Subcutaneous adipose tissue (tissue), 4 donors: ENCODE results near the gene HIPK1. TPM values are rescaled to one million over a fixed set of nuclear protein-coding genes. Genes with fewer than 3 reads are reported as not detected.

Source experiments
- CTCF ChIP-seq: fragments of 450-650 bp; IDR thresholded peaks from one replicate; pipeline ENCODE4 v1.5.1; 2016; ENCODE audit warnings: low read depth, mild to moderate bottlenecking, control low read depth, antibody characterized with exemption, moderate library complexity
- total RNA-seq, 4 donors: library from RNA; depleted of rRNA; stranded (reverse); fragments of >200 nt; gene quantifications; one replicate each; pipeline ENCODE4 v1.1.0, GENCODE V29; 2016

The HIPK1 gene
- total RNA-seq, 4 donors from 2014 or later = 51.0 to 74.5 (median 53.3) TPM

- no peak for TF ChIP-seq CTCF
Measured at GRCh38 chr1:113978863-113979702, 50.0 kb downstream of the HIPK1 start, which contains the start of gene OLFML3. OLFML3 (plus strand) TSS chr1:113979474; CDS start chr1:113979517, 43 bp downstream.

- no peak for TF ChIP-seq CTCF
Measured at GRCh38 chr1:113980110-113980509, 51.0 kb downstream of the HIPK1 start.

GRCh38 chr1:113981962-113982931 is 53.1 kb downstream of the HIPK1 start:
- no peak for TF ChIP-seq CTCF

GRCh38 chr1:113982949-113983348 is 53.8 kb downstream of the HIPK1 start:
- no peak for TF ChIP-seq CTCF

GRCh38 chr1:113983391-113983790 is 54.3 kb downstream of the HIPK1 start:
- TF ChIP-seq CTCF = no peak

GRCh38 chr1:113983826-113984225 is 54.7 kb downstream of the HIPK1 start:
- no peak for TF ChIP-seq CTCF

- TF ChIP-seq CTCF = no peak
Measured at GRCh38 chr1:113984710-113985109, 55.6 kb downstream of the HIPK1 start.
